Activated CD4-positive, alpha-beta T cell treated with anti-CD3 and anti-CD28 coated beads for 24 hours (primary cell): ENCODE results near the gene DMRTC1.
"Not testable (repeated sequence)": the region's sequence is repeated elsewhere in the genome, so short reads cannot be mapped to it uniquely, and the experiment has no call there.

Source experiments
- DNase-seq, 2 donors: peaks; one replicate each; pipeline ENCODE4 v3.0.0-alpha.2; 2020; ENCODE audit warnings: low read depth in 2 of 2

DMRTC1 gene, protein sequence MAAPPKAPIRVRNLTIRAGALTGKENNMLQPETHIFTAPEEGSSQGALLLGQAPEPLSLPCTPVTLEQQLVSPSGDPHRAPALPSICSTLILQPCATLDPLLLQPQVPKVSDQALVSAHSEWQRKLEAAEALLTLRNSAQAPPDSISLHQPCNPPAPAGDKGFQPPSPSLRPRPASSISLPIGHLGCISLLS

DNA sequence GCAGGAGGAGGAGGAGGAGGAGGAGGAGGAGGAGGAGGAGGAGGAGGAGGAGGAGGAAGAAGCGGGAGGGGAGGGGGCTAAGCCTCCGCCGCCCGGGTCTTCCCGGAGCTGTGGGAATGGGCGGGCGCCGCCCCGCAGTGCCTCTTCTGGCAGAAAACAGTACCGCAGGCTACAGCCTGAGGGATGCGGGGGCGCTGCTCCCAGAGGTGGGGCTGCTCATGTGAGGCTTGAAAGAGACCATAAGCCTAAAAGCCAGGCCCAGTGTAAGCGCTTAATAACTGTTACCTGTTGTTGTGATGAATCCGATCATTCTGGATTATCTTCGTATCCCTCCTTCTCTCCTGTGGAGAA lies at the start of gene DMRTC1:
Gene DMRTC1, minus strand, starts transcription at position 19 of the 351 bp plus-strand sequence. CDS start 68,143 bp downstream, outside the sequence.
- DNase-seq, result not testable (repeated sequence)

DNA sequence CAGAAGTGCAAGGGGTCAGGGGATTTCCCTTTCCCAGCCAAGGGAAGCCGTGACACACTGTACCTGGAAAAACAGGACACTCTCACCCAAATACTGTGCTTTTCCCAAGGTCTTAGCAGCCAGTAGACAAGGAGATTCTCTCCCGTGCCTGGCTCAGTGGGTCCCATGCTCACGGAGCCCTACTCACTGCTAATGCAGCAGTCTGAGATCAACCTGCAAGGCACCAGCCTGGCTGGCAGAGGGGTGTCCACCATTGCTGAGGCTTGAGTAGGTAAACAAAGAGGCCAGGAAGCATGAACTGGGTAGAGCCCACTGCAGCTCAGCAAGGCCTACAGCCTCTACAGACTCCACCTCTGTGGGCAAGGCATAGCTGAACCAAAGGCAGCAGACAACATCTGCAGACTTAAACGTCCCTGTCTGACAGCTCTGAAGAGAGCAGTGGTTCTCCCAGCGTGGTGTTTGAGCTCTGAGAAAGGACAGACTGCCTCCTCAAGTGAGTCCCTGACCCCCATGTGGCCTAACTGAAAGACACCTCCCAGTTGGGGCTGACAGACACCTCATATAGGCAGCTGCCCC lies 37.3 kb upstream of the DMRTC1 start:
- DNase-seq, result not testable (repeated sequence)

DNA sequence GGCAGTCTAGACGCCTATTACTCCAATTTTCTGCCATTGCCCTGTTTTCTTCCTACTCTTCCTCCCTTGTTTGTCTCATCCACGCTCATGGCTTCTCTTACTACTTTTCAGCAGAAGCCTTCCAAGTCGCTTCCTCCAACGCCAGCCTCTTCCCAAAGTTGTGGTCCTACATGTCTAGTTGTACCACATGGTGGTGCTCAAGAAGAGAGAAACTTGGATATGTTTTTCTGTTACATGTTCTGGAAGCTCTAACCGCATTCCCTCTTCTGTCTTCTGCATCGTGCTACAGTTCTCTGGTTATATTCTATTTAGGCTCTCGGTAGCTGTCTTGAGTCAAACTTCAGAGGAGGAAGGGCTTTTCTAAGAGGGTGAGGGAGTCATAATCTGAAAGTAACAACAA lies 31.2 kb upstream of the DMRTC1 start:
- DNase-seq, result not testable (repeated sequence)

DNA sequence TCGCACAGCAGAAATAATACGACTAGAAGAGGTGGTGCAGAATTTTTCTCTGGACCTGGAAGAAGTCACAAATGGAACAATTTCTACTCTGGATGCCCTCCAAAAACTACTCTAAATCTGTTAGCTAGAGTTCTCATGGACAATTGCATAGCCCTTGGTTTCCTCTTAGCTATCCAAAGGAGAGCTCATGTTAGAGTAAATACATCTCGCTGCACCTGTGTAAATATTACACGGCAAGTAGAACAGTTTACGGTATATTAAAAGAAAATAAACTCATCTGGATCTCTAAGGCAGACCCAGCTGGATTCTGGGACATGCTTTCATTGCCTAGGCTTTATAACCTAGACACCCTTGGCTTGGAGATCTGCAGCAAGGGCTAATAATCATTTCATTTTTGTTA lies 28.2 kb upstream of the DMRTC1 start:
- not testable (repeated sequence) for DNase-seq

DNA sequence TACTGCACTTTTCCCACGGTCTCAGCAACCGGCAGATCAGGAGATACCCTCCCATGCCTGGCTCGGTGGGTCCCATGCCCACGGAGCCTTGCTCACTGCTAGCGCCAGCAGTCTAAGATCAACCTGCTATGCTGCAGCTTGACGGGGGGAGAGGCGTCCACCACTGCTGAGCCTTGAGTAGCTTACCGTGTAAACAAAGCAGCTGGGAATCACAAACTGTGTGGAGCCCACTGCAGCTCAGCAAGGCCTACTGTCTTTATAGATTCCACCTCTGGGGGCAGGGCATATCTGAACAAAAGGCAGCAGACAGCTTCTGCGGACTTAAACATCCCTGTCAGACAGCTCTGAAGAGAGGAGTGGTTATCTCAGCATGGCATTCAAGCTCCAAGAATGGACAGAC lies 16.3 kb upstream of the DMRTC1 start:
- not testable (repeated sequence) for DNase-seq

DNA sequence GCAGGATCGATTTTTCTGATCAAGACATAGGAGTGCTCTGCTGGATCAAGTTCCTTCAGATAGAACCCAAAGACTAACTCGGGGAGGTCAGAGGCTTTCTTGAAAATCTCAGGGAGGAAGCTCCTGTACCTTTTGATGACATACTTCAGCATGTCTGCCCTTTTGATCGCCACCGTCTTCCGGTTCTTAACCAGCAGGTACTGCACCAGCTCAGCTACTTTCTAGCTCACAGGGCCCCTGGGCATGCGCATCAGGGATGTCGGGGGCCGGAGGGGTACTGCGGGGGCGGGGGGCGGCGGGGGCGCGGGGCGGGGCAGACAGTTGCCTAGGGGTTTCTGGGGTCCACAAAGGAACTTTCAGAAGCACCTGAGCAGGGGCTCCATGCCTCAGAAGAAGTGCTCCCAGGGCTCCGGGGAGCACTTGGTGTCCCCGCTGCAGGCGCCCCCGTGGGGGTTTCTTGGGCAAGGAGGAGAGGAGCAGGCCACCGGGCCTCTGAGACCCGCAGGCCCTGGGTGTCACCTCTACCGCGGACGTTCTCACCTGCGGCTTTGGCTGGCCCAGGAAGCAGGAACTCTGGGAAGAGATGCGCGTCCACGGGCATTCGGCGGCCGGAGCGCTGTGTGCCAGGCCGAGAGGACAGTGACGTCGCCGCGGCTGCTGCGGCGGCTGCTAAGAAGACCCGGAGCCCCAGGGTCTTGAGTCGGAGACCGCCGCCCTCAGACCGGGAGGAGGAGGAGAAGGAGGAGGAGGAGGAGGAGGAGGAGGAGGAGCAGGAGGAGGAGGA lies 410 bp downstream of the DMRTC1 start:
- DNase-seq, result not testable (repeated sequence)

DNA sequence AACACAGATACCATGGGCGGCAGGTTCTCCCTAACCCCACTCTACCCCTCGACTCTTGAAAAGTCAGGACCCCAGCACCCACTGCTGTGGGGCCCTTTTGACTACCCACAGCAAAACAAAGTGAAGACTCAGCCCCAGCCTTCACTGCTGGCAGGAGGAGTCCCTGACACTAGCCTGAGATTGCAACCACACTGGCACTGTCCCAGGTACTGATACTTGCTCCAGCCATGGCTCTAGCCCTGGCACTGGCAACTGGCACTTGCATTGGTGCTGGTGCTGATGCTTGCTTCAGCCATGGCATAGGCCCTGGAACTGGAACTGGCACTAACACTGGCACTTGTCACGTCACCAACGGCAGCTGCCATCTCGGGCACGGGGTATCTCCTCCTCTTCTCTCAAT lies 1.4 kb downstream of the DMRTC1 start:
- DNase-seq, result not testable (repeated sequence)

DNA sequence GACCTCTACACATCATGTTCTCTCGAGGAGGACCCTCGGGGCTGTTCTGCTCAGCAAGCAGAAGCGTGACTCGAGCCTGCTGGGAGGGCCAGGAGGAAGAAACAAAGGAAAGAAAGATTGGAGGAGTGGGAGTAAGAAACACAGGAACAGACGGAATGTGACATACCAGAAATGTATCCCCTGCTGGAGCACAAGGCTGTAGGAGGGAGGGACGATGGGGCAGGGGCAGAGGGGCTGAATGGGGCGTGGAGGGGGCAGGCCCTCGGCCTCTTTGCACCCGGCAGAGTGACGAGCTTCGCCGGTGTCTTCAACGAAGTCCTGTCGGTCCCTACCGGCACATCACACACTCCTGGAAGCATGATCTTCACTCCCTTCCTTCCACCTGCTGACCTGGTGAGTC lies 5.7 kb downstream of the DMRTC1 start, which contains the start of gene FAM236A:
Gene FAM236A, plus strand, starts transcription at position 301 of the 400 bp plus-strand sequence. Its CDS starts 57 bp downstream, at position 358.
- not testable (repeated sequence) for DNase-seq

DNA sequence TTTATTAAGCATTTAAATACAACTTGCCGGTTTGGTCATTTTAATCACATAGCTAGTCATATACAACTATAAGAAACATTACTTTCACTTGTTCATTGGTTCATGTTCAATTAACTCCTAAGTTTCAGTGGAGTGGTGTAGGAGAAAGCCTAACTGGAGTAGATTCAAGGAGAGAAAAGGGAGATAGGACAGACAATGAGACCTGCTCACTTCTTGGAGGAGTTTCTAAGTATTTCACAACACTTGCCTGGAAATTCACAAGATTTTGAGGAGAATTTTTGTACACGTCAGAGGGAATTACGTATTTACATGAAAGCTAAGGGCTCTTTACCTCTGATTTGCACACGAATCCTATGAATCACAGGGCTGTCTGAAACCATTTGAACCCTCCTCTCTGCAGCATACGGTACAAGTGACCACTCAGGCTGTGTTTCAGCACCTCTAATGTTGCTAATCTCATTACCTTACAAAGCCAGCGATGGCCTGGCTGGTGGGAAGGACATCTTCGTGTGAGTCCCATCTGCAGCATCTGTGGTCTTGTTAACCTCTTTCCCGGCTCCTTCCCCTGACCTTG lies 6.7 kb downstream of the DMRTC1 start:
- DNase-seq, result not testable (repeated sequence)

DNA sequence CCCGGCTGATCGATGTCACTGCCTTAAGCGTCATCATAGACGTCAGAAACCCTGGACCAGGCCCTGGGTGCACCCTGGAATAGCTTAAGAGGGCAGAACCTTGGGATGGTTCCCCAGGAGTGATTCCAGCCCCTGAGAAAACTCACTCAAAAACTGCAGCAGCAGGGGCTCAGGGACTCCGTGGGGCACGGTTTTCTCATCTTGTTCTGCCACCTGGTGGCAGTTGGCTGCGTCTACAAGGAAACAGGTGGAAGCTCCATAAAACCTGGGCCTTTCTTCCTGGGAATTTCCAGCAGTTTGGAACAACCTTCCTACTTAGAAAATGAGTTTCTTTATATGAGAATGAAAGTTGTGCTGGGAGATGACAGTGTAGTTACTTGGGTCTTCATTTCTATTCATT lies 7.2 kb downstream of the DMRTC1 start:
- DNase-seq, result not testable (repeated sequence)

DNA sequence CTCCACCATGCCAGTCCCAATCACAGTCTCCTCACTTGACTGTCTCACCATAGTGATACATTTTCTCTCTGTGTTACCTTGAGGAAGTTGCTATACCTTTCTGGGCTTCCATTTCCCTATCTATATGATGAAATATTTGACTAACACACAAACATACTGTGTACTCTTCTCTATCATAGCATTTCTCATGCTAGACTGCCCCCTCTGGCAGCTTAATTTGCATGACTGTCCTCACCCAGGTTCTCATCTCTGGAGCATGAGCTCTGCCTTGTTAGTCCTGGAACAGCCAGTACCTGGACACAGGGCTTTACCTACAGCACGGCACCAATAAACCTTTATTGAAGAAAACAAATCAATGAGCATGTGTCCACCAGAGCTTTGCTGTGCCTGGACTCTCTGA lies 11.4 kb downstream of the DMRTC1 start:
- not testable (repeated sequence) for DNase-seq

DNA sequence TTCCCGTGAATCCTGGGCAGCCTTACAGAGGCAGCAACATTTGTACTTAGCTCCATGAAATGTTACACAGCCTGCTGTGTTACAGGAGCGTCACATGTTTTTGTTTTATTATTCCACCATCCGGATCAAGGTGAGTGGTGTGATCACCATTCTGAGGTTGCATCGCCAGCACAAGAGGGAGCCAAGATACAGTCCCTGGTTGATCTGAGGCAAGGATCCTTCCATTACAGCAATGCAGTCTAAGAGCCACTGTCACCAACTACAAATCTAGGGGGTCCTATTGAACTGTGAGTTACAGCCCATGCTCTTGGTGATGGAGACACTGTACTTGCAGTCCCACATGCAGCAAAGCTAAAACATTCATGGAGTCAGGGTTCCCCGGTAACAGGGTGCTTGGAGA lies 27.5 kb downstream of the DMRTC1 start:
- DNase-seq, result not testable (repeated sequence)

DNA sequence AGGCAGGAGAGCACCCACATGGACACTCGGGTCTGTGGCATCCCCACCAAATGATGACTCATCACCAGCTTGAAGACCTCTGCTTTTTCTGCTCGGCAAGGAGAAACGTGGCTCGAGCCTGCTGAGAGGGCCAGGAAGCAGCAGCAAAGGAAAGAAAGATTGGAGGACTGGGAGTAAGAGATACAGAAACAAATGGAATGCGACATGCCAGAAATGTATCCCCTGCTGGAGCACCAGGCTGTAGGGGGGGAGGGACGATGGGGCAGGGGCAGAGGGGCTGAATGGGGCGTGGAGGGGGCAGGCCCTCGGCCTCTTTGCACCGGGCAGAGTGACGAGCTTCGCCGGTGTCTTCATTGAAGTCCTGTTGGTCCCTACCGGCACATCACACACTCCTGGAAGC lies 31.3 kb downstream of the DMRTC1 start, which contains the start of gene FAM236C:
Gene FAM236C, plus strand, starts transcription at position 301 of the 400 bp plus-strand sequence. CDS start 100 bp downstream, outside the sequence.
- not testable (repeated sequence) for DNase-seq

DNA sequence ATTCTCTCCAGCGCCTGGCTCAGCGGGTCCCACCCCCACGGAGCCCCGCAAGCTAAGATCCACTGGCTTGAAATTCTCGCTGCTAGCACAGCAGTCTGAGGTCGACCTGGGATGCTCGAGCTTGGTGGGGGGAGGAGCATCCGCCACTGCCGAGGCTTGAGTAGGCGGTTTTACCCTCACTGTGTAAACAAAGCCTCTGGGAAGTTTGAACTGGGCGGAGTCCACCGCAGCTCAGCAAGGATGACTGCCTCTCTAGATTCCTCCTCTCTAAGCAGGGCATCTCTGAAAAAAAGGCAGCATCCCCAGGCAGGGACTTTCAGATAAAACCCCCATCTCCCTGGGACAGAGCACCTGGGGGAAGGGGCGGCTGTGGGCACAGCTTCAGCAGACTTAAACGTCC lies 53.9 kb downstream of the DMRTC1 start:
- DNase-seq, result not testable (repeated sequence)

DNA sequence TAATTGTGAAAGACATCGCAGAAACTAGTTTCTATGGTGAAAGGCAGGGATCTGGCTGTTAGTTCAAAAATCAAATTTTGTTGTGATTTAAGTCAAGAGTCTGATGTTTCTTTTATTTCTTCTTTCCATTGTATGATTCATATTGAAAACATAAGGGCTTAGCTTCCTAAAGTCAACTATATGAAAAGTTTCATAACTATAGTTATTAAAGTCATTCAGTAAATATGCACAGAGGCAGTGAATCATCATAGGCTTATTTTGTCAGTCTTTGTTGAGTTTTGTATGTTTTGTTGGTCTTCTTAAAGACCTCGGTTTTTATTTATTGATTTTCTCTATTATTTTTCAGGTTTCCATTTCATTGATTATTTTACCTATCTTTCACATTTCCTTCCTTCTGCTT lies 60.7 kb downstream of the DMRTC1 start:
- not testable (repeated sequence) for DNase-seq

DNA sequence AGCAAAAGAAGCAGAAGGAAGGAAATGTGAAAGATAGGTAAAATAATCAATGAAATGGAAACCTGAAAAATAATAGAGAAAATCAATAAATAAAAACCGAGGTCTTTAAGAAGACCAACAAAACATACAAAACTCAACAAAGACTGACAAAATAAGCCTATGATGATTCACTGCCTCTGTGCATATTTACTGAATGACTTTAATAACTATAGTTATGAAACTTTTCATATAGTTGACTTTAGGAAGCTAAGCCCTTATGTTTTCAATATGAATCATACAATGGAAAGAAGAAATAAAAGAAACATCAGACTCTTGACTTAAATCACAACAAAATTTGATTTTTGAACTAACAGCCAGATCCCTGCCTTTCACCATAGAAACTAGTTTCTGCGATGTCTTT lies 106.1 kb downstream of the DMRTC1 start:
- not testable (repeated sequence) for DNase-seq

DNA sequence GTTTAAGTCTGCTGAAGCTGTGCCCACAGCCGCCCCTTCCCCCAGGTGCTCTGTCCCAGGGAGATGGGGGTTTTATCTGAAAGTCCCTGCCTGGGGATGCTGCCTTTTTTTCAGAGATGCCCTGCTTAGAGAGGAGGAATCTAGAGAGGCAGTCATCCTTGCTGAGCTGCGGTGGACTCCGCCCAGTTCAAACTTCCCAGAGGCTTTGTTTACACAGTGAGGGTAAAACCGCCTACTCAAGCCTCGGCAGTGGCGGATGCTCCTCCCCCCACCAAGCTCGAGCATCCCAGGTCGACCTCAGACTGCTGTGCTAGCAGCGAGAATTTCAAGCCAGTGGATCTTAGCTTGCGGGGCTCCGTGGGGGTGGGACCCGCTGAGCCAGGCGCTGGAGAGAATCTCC lies 112.9 kb downstream of the DMRTC1 start:
- not testable (repeated sequence) for DNase-seq
